Stimulated activated CD4-positive, alpha-beta T cell treated with anti-CD3 and anti-CD28 coated beads, Interleukin-1b, Interleukin-23, amount 100 ng/mL, for 24 hours (primary cell): ENCODE data around the gene UBE3C.
A peak's percentile ranks its signal among the peaks of the same experiment; 100 is the strongest.
"Not testable (repeated sequence)": the region's sequence is repeated elsewhere in the genome, so short reads cannot be mapped to it uniquely, and the experiment has no call there.

Experiments used
- DNase-seq, 4 experiments: peaks; one replicate each; pipeline ENCODE4 v3.0.0-alpha.2; 2020; ENCODE audit warnings: low read depth in 4 of 4, low spot score in 1 of 4

The UBE3C gene

GRCh38 chr7:157233677-157234076 is 95.0 kb downstream of the UBE3C start:
- no peak for DNase-seq

DNA sequence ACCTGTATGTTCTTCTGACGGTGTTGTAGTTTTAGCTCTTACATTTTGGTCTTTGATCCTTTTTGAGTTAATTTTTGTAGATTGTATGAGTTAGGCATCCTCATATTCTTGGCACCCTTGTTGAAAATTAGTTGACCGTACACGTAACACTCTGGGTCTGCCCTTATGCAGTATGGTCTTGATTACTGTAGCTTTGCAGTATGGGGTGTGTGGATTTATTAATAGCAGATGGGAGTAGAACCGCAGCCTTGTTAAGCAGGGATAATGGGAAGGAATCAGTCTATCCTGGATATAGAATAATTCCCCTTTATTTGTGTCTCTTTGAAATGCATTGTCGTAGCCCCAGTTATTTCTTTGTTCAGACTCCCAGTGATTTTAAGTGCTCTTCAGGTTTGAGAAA is 95.5 kb downstream of the UBE3C start:
- no peak for DNase-seq

- DNase-seq, result no peak
These were observed 96.9 kb downstream of the UBE3C start for GRCh38 chr7:157235357-157236333.

GRCh38 chr7:157238087-157238486 is 99.4 kb downstream of the UBE3C start:
- no peak for DNase-seq

GRCh38 chr7:157239571-157240270 is 101.0 kb downstream of the UBE3C start:
- DNase-seq, result no peak

- no peak for DNase-seq
These were observed 102.9 kb downstream of the UBE3C start for GRCh38 chr7:157241631-157242030.

GRCh38 chr7:157244516-157245294 is 106.0 kb downstream of the UBE3C start:
- DNase-seq, result no peak

DNA sequence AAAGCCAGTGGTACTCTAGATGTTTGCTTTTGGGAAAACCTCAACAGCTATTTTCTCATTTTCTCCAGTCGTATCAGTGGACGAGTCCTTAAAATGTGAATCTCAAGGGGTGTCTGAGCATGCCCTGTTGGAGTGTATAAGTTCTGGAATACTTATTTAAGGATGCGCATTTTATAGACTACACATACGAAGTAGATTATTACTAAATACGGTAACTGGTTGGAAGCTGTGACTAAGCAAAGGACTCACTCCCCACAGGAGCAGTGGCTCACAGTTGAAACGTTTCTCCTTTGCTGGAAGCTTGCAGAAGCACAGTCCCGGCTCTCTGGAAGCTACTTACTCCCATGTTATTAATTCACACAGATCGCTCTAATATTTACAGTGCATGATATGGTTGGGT is 107.3 kb downstream of the UBE3C start:
- DNase-seq, result no peak

DNA sequence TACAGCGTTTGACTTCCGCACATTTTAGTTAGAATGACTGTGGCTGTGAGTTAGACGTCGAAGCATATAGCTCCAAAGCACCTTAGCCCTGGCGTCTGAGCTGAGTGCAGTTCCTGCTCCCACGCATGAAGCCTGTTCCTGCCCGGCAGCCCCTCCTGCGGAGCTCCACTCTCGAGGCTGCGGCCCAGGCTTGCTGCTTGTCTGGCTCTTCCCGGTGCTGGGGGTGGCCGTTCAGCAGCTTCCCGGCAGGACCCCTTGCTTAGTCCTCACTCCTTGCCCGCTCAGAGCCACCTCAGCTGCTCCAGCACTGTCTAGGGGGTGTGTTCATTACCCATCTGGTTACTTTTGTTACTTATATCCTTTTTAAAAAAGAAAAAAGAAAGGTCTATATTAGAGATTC is 109.9 kb downstream of the UBE3C start:
- DNase-seq, result no peak

DNA sequence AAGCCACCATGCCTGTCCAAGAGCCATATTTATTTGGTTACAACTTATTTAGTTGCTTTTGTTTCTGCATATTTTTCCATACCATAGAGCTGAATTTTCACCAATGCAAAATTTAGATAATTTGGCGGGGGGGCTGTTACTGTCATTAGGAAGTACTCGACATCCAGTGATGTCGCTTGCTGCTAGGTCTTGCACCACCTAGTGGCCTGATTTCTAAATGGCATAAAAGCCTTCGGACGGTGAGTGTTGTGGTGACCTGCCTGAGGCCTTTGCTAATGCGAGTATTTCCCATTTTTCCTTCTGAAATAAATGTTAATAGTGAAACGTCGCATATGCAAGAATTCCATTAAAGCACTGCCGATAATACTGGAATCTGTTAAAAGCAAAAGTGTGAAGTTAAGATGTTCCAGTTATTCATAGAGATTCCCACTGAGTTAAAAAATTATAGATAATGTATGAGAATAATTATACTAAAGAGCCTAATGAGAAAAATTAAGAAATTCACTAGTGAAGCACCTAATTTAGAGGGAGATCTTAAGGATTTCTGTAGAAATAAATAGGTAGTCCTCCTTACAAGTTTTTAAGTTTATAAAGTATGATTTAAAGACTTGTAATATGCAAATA is 112.0 kb downstream of the UBE3C start:
- peak; percentile 9 to 30 (median 22) for DNase-seq

GRCh38 chr7:157251817-157252216 is 113.1 kb downstream of the UBE3C start:
- not testable (repeated sequence) for DNase-seq

GRCh38 chr7:157253850-157254249 is 115.1 kb downstream of the UBE3C start:
- DNase-seq, result no peak

GRCh38 chr7:157254781-157255180 is 116.1 kb downstream of the UBE3C start:
- not testable (repeated sequence) for DNase-seq

- DNase-seq, result no peak
These were observed 116.5 kb downstream of the UBE3C start for GRCh38 chr7:157255201-157255606.

DNA sequence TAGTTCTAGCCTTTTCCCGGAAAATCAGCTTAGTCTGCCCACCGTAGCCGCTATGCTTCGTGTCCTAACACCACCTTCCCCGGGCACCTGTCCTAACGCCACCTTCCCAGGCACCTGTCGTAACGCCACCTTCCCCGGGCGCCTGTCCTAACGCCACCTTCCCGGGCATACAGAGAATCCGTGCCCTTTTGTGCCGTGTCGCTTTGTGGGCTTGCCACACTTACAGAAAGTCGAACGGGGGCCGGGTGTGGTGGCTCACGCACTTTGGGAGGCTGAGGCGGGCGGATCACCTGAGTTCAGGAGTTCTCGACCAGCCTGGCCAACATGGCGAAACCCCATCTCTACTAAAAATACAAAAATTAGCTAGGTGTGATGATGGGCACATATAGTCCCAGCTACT is 124.4 kb downstream of the UBE3C start:
- DNase-seq, result no peak

- no peak for DNase-seq
These were observed 126.3 kb downstream of the UBE3C start for GRCh38 chr7:157265051-157265450.

GRCh38 chr7:157266272-157266671 is 127.5 kb downstream of the UBE3C start:
- DNase-seq, result no peak

- DNase-seq, result no peak
These were observed 128.8 kb downstream of the UBE3C start for GRCh38 chr7:157267516-157267915.

GRCh38 chr7:157267956-157268355 is 129.2 kb downstream of the UBE3C start:
- no peak for DNase-seq

- no peak for DNase-seq
These were observed 129.8 kb downstream of the UBE3C start for GRCh38 chr7:157268540-157268939.
